A673 (cell line): Measurements from ENCODE around the gene PRKAR2B. TPM values are rescaled to one million over a fixed set of nuclear protein-coding genes. Genes with fewer than 3 reads are reported as not detected.

Source experiments
- BruUV-seq: library from RNA; stranded (reverse); fragments of 400-500 nt; replicated peaks from 2 replicates; lab custom pipeline; 2021; lab: Mats Ljungman, UMichigan
- CTCF ChIA-PET: fragments of 300-600 bp; sonication (Branson Sonifier 250); formaldehyde crosslinking; loops from one replicate; lab custom pipeline; 2022; ENCODE audit warnings: antibody characterized with exemption; lab: Charles Lee
- POLR2A ChIA-PET: fragments of 300-600 bp; sonication (Branson Sonifier 250); formaldehyde crosslinking; loops from one replicate; lab custom pipeline; 2022; ENCODE audit warnings: antibody characterized with exemption; ENCODE audit not compliant: low non-redundant PET; lab: Charles Lee
- DNase-seq: peaks from one replicate; pipeline ENCODE4 v3.0.0-alpha.2; 2015; ENCODE audit warnings: low spot score
- H3K27ac ChIP-seq: fragments of 200-600 bp; sonication (generic); 2 replicates; pipeline ENCODE4 v1.5.1; 2016; ENCODE audit warnings: mixed run types, low read depth, mild to moderate bottlenecking, mixed read lengths, antibody characterized with exemption, low read length; ENCODE audit not compliant: poor library complexity, severe bottlenecking
- H3K27me3 ChIP-seq: fragments of 200-600 bp; sonication (generic); replicated peaks from 2 replicates; pipeline ENCODE4 v1.6.1; 2017; ENCODE audit warnings: mixed run types, low read depth, mild to moderate bottlenecking, mixed read lengths, antibody characterized with exemption, low read length; ENCODE audit not compliant: insufficient read depth, poor library complexity
- H3K36me3 ChIP-seq: fragments of 200-600 bp; sonication (generic); 2 replicates; pipeline ENCODE4 v1.6.1; 2016; ENCODE audit warnings: mixed run types, mild to moderate bottlenecking, mixed read lengths, antibody characterized with exemption, low read length; ENCODE audit not compliant: insufficient read depth, poor library complexity, severe bottlenecking
- H3K4me1 ChIP-seq: fragments of 200-600 bp; sonication (generic); 2 replicates; pipeline ENCODE4 v1.6.1; 2017; ENCODE audit warnings: mixed run types, mild to moderate bottlenecking, mixed read lengths, antibody characterized with exemption, low read length; ENCODE audit not compliant: insufficient read depth, poor library complexity, severe bottlenecking
- H3K4me3 ChIP-seq: fragments of 200-600 bp; sonication (generic); 2 replicates; pipeline ENCODE4 v1.5.1; 2016; ENCODE audit warnings: low read depth, mixed run types, mild to moderate bottlenecking, mixed read lengths, low read length; ENCODE audit not compliant: poor library complexity, severe bottlenecking
- H3K9me3 ChIP-seq: fragments of 200-600 bp; sonication (generic); 2 replicates; pipeline ENCODE4 v1.6.1; 2016; ENCODE audit warnings: mixed run types, low read depth, mild to moderate bottlenecking, mixed read lengths, antibody characterized with exemption, low read length; ENCODE audit not compliant: poor library complexity, severe bottlenecking
- EZH2 ChIP-seq: fragments of 200-600 bp; sonication (generic); IDR thresholded peaks from 2 replicates; pipeline ENCODE4 v1.6.1; 2017; ENCODE audit warnings: borderline replicate concordance, low read depth, mild to moderate bottlenecking, mixed read lengths, antibody characterized with exemption, low read length; ENCODE audit not compliant: poor library complexity, severe bottlenecking
- intact Hi-C: fragments of 100-400 bp; cut with micrococcal nuclease; formaldehyde crosslinking; loops from one replicate; pipeline ENCODE4 v1.10.0; 2022; ENCODE audit not compliant: unreplicated experiment
- total RNA-seq: library from RNA; stranded (reverse); gene quantifications from 2 replicates; pipeline ENCODE4 v1.2.3, GENCODE V29; 2021
- TF ChIP-seq, protein P1 (sequence below): fragments of 300-800, 200-600 bp; sonication (generic); conservative IDR thresholded peaks from 2 replicates; pipeline ENCODE4 v1.5.1; 2017; ENCODE audit warnings: low read depth, mild to moderate bottlenecking, antibody characterized with exemption, low read length, moderate library complexity, mixed read lengths

The PRKAR2B gene
- total RNA-seq, 1 experiment from 2014 or later: 4.8 TPM

DNA sequence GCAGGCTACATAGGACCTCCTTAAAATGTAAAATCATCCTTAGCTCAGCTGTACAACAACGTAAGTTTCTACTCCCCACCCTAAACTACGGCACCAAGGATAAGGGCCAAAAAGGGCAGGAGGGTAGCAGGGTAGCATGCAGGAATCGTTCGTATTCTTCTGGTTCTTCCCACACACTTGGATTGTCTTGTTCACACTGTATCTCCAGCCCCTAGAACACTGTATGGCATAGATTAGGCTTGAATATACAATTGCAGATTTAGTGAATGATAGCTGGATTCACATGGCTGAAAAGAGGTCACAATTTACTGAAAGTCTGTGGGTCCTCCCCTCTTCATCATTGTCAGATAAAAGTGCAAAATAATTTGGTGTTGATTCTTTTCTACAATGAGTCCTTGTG, 28.2 kb upstream of the PRKAR2B start:
- CTCF ChIA-PET: no interaction called here
- BruUV-seq: no TSS peak
- intact Hi-C loops: loop anchor here (10.0 kb wide), 1 partner anchor 58 kb away; no protein-coding TSS in a partner anchor

DNA sequence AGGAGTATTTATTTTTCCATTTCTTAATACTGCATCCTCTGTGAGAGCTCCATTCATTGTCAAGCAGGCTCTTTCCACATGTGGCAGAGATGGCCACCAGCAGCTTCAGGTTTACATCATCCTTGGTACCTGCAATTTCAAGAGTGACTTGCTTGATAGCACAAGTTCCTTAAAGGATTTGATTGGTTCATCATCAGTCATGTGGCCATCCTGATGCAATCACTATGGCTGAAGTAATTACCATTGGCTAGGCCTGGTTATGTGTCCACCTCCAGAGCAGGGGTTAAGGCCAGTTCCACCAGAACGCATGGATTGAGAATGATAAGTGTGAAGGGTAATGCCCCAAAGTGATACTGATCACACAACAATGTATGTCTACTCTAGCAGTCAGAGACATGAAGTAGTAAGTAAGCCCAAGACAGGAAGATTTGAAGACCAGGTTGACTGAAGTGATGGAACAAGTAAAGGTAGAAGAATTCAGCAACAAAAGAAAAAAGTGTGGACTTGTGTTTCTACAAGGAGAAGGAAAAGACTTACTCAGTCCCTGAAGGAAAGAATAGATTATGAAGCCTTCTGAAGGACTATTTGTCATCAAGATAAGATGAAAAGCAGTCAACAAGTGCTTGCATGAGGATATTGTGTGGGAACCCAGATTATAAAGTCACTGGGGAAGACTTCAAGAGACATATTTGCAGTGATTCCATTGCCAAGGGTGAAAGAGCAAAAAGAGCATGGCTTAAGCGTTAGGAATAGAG, 26.4 kb upstream of the PRKAR2B start:
- peaks cover 19% of the 10 kb centered on the region for H3K4me1 ChIP-seq
- CTCF ChIA-PET: no interaction called here
- POLR2A ChIA-PET: no interaction called here
- no peak for DNase-seq
- no peak overlapping the region for H3K27ac ChIP-seq
- BruUV-seq: no TSS peak
- no peak overlapping the region for H3K4me3 ChIP-seq
- H3K36me3 ChIP-seq: no peaks in the 10 kb centered on the region
- no peak for TF ChIP-seq EZH2
- TF ChIP-seq, protein P1, sequence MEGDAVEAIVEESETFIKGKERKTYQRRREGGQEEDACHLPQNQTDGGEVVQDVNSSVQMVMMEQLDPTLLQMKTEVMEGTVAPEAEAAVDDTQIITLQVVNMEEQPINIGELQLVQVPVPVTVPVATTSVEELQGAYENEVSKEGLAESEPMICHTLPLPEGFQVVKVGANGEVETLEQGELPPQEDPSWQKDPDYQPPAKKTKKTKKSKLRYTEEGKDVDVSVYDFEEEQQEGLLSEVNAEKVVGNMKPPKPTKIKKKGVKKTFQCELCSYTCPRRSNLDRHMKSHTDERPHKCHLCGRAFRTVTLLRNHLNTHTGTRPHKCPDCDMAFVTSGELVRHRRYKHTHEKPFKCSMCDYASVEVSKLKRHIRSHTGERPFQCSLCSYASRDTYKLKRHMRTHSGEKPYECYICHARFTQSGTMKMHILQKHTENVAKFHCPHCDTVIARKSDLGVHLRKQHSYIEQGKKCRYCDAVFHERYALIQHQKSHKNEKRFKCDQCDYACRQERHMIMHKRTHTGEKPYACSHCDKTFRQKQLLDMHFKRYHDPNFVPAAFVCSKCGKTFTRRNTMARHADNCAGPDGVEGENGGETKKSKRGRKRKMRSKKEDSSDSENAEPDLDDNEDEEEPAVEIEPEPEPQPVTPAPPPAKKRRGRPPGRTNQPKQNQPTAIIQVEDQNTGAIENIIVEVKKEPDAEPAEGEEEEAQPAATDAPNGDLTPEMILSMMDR: no peak
- no peaks in the 10 kb centered on the region for H3K9me3 ChIP-seq
- H3K27me3 ChIP-seq: no peaks in the 10 kb centered on the region
- intact Hi-C loops: loop anchor here (10.0 kb wide), 1 partner anchor 57 kb away; no protein-coding TSS in a partner anchor

More for the DNA sequence above, 28.2 kb upstream of the PRKAR2B start:
- DNase-seq: no peak
- Histone ChIP-seq H3K4me3 (no peak overlapping the region), H3K9me3 (no peaks in the 10 kb centered on the region), H3K27me3 (no peaks in the 10 kb centered on the region), H3K36me3 (no peaks in the 10 kb centered on the region), H3K4me1 (peaks cover 19% of the 10 kb centered on the region), H3K27ac (no peak overlapping the region)
- POLR2A ChIA-PET: no interaction called here
- TF ChIP-seq EZH2: no peak
- TF ChIP-seq, protein P1: no peak

DNA sequence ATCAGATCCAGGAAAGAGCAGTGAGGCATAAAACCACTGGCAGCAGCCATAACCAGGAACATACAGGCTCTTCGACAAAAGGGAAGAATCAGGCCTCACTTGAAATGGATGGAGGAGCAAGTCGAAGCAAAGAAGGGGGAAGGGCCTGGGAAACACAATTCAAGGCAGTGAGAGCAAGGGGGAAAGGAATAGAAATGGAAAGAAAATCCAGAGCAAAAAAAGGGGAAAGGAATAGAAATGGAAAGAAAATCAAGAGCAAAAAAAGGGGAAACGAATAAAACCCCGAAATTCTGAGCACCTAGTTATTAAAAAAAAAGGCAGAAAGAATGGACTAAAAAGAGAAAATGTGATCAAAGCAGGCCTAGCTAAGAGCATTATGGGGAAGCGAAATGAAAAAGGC, 24.1 kb upstream of the PRKAR2B start:
- peaks cover 4% of the 10 kb centered on the region for H3K4me1 ChIP-seq
- H3K27ac ChIP-seq: no peak overlapping the region
- no peak for DNase-seq
- ChIA-PET POLR2A (no interaction called here), CTCF (no interaction called here)
- no peak for TF ChIP-seq EZH2
- TF ChIP-seq, protein P1: no peak
- no peaks in the 10 kb centered on the region for H3K27me3 ChIP-seq
- BruUV-seq: no TSS peak
- intact Hi-C loops: no loop called here
- H3K9me3 ChIP-seq: no peaks in the 10 kb centered on the region
- H3K4me3 ChIP-seq: no peak overlapping the region
- H3K36me3 ChIP-seq: no peaks in the 10 kb centered on the region
